K562 (cell line): ENCODE results near the gene CD300A. TPM values are rescaled to one million over a fixed set of nuclear protein-coding genes. Genes with fewer than 3 reads are reported as not detected.

Experiments used
- HDAC6 ChIP-seq: IDR thresholded peaks from 2 replicates; pipeline ENCODE4 v1.6.1; 2012; ENCODE audit warnings: low read depth, mild to moderate bottlenecking, control low read depth, inconsistent platforms, low read length, moderate library complexity
- IRF2 ChIP-seq: sonication (generic); formaldehyde crosslinking; IDR thresholded peaks from 2 replicates; pipeline ENCODE4 v1.8.1; 2022; ENCODE audit warnings: mild to moderate bottlenecking, missing genetic modification reagents
- KHSRP ChIP-seq: fragments of 450-650 bp; IDR thresholded peaks from 2 replicates; pipeline ENCODE4 v1.6.1; 2017
- MBD2 ChIP-seq: sonication (generic); IDR thresholded peaks from 2 replicates; pipeline ENCODE4 v1.6.1; 2016; ENCODE audit warnings: low read depth, borderline replicate concordance
- polyA plus RNA-seq, 8 experiments: library from polyadenylated mRNA; depleted of rRNA in 4 of 8; stranded (reverse) in 5 of 8; unstranded in 3 of 8; fragments of >200 nt; fragmentation: Nextera tagmentation in 2 of 8; fragmentation: Illumina TruSeq in 1 of 8; extraction: Ambion mirVana in 2 of 8; extraction: Trizol in 1 of 8; gene quantifications; 2 replicates each; pipeline versions ENCODE4 v1.2.1 to v1.2.3, GENCODE V29; 2011 to 2014; ENCODE audit warnings: inconsistent platforms in 1 of 8, missing spikeins in 1 of 8
- total RNA-seq, 7 experiments: library from RNA; depleted of rRNA in 6 of 7; stranded (reverse); fragments of >200 nt in 6 of 7; fragmentation: Illumina TruSeq in 2 of 7; extraction: Trizol in 2 of 7; gene quantifications; 2 replicates each; pipeline versions ENCODE4 v1.2.1 to v1.2.3, GENCODE V29; 2011 to 2021; ENCODE audit warnings: low replicate concordance in 1 of 7
- TF ChIP-seq, protein P1 (sequence below), 2 experiments: fragments of 450-650 bp; IDR thresholded peaks; 2 replicates each; pipeline ENCODE4 v1.6.1; 2016; ENCODE audit warnings: mild to moderate bottlenecking in 2 of 2, borderline replicate concordance in 1 of 2, low read depth in 1 of 2, moderate library complexity in 1 of 2
- TF ChIP-seq, protein P2 (sequence below), 2 experiments: IDR thresholded peaks; 2 replicates each; pipeline ENCODE4 v1.6.1; 2011; ENCODE audit warnings: borderline replicate concordance in 1 of 2, control low read depth in 1 of 2, low read depth in 1 of 2, low read length in 1 of 2, mild to moderate bottlenecking in 1 of 2, mixed read lengths in 1 of 2, moderate library complexity in 1 of 2; ENCODE audit not compliant: insufficient read depth in 1 of 2, insufficient read length in 1 of 2, poor library complexity in 1 of 2, severe bottlenecking in 1 of 2; ENCODE audit errors: extremely low read depth in 1 of 2
- TF ChIP-seq, protein P3 (sequence below), 3 experiments: fragments of 200-800 bp in 1 of 3; fragments of 250-450 bp in 1 of 3; fragments of 450-650 bp in 1 of 3; sonication (Bioruptor Pico) in 1 of 3; sonication (Bioruptor generic) in 1 of 3; formaldehyde crosslinking in 1 of 3; IDR thresholded peaks; 2 replicates each; pipeline versions ENCODE4 v1.6.1 to v1.8.0; 2016 to 2022; ENCODE audit warnings: mild to moderate bottlenecking in 2 of 3, missing genetic modification characterization in 2 of 3, missing compliant biosample characterization in 1 of 3, moderate library complexity in 1 of 3

The CD300A gene
- total and polyA plus RNA-seq, 9 of the 15 experiments (the other 6 are each of a cell fraction or from before 2014, with no cell fraction given): 0.21 to 1.7 (median 0.41) TPM; not detected in 1

DNA sequence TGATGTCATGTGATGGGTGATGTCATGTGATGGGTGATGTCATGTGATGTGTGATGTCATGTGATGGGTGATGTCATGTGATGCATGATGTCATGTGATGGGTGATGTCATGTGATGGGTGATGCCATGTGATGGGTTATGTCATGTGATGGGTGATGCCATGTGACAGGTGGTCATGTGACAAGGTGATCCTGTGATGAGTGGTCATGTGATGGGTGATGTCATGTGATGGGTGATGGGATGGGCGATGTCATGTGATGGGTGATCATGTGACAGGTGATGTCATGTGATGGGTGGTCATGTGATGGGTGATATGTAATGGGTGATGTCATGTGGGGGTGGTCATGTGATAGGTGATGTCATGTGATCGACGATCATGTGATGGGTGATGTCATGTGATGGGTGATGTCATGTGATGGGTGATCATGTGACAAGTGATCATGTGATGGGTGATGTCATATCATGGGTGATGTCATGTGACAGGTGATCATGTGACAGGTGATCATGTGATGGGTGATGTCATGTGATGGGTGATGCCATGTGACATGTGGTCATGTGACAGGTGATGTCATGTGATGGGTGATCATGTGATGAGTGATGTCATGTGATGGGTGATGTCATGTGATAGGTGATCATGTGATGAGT, 47.7 kb downstream of the CD300A start (continued):
- TF ChIP-seq, protein P1, sequence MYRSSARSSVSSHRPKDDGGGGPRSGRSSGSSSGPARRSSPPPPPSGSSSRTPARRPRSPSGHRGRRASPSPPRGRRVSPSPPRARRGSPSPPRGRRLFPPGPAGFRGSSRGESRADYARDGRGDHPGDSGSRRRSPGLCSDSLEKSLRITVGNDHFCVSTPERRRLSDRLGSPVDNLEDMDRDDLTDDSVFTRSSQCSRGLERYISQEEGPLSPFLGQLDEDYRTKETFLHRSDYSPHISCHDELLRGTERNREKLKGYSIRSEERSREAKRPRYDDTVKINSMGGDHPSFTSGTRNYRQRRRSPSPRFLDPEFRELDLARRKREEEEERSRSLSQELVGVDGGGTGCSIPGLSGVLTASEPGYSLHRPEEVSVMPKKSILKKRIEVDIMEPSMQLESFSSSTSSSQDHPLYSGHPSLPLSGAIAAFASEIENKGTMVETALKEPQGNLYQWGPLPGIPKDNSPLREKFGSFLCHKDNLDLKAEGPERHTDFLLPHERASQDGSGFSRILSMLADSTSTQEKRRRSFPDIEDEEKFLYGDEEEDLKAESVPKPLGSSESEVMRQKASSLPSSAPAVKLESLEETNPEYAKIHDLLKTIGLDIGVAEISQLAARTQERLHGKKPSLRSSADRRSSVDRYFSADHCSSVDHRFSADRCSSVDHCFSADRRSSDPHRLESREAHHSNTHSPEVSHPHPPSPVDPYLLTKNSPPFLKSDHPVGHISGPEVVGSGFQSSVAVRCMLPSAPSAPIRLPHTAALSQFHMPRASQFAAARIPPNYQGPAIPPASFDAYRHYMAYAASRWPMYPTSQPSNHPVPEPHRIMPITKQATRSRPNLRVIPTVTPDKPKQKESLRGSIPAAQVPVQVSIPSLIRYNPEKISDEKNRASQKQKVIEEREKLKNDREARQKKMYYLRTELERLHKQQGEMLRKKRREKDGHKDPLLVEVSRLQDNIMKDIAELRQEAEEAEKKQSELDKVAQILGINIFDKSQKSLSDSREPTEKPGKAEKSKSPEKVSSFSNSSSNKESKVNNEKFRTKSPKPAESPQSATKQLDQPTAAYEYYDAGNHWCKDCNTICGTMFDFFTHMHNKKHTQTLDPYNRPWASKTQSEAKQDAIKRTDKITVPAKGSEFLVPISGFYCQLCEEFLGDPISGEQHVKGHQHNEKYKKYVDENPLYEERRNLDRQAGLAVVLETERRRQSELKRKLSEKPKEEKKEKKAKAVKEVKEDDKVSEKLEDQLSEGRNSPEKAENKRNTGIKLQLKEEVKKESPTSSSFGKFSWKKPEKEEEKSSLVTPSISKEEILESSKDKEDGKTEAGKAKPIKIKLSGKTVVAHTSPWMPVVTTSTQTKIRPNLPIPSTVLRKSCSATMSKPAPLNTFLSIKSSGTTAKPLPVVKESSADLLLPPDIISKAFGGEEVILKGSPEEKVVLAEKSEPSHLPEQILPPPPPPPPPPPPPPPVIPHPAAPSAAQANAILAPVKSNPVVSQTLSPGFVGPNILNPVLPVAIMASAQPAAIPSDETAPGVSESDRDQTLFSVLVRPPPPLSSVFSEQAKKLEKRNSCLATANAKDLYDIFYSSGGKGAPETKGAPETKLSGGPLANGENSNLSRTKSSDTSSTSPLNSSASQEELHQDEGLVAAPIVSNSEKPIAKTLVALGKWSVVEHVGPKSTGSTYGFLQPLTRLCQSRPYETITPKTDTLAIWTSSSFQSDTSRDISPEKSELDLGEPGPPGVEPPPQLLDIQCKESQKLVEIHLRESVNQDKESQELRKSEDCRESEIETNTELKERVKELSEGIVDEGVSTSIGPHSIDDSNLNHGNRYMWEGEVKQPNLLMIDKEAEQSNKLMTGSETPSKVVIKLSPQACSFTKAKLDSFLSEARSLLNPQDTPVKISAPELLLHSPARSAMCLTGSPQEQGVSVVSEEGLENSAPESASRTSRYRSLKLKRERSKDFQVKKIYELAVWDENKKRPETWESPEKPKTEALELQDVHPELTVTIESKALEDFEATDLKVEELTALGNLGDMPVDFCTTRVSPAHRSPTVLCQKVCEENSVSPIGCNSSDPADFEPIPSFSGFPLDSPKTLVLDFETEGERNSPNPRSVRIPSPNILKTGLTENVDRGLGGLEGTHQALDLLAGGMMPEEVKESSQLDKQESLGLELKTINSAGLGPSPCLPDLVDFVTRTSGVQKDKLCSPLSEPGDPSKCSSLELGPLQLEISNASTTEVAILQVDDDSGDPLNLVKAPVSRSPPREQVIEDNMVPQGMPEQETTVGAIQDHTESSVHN (IDR thresholded peaks at IDR 0.05; ENCODE audit: borderline replicate concordance in 1 of 2, low read depth in 1 of 2): peak in 1 of 2 experiments; percentile 92; a peak in 2 of 4 replicates
- TF ChIP-seq IRF2 (CRISPR knock-in tag) (peak; percentile 89; the same call in 1 of the 2 replicates), MBD2 (0 out of 2 replicates have a peak, but pooled peaks have one; percentile 20), HDAC6 (no peak), KHSRP (peak; percentile 82)
- TF ChIP-seq, protein P2, sequence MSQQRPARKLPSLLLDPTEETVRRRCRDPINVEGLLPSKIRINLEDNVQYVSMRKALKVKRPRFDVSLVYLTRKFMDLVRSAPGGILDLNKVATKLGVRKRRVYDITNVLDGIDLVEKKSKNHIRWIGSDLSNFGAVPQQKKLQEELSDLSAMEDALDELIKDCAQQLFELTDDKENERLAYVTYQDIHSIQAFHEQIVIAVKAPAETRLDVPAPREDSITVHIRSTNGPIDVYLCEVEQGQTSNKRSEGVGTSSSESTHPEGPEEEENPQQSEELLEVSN (IDR thresholded peaks at IDR 0.05; ENCODE audit: borderline replicate concordance in 1 of 2, extremely low read depth in 1 of 2, insufficient read depth in 1 of 2, insufficient read length in 1 of 2, low read depth in 1 of 2, low read length in 1 of 2, poor library complexity in 1 of 2, severe bottlenecking in 1 of 2): peak in 1 of 2 experiments; percentile 12
- TF ChIP-seq, protein P3, sequence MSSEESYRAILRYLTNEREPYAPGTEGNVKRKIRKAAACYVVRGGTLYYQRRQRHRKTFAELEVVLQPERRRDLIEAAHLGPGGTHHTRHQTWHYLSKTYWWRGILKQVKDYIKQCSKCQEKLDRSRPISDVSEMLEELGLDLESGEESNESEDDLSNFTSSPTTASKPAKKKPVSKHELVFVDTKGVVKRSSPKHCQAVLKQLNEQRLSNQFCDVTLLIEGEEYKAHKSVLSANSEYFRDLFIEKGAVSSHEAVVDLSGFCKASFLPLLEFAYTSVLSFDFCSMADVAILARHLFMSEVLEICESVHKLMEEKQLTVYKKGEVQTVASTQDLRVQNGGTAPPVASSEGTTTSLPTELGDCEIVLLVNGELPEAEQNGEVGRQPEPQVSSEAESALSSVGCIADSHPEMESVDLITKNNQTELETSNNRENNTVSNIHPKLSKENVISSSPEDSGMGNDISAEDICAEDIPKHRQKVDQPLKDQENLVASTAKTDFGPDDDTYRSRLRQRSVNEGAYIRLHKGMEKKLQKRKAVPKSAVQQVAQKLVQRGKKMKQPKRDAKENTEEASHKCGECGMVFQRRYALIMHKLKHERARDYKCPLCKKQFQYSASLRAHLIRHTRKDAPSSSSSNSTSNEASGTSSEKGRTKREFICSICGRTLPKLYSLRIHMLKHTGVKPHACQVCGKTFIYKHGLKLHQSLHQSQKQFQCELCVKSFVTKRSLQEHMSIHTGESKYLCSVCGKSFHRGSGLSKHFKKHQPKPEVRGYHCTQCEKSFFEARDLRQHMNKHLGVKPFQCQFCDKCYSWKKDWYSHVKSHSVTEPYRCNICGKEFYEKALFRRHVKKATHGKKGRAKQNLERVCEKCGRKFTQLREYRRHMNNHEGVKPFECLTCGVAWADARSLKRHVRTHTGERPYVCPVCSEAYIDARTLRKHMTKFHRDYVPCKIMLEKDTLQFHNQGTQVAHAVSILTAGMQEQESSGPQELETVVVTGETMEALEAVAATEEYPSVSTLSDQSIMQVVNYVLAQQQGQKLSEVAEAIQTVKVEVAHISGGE (CRISPR knock-in tag; IDR thresholded peaks at IDR 0.05): peak in 1 of 3 experiments; percentile 46; a peak in 1 of 6 replicates
